Femur (tissue), 1 donor: Measurements from ENCODE around the gene FCER2.
A peak's percentile ranks its signal among the peaks of the same experiment; 100 is the strongest.

ENCODE experiments used
- DNase-seq: peaks from one replicate; pipeline ENCODE4 v3.0.0-alpha.2; 2017

The FCER2 gene

GRCh38 chr19:7699417-7700401 lies 2.2 kb downstream of the FCER2 start:
- no peak for DNase-seq

DNA sequence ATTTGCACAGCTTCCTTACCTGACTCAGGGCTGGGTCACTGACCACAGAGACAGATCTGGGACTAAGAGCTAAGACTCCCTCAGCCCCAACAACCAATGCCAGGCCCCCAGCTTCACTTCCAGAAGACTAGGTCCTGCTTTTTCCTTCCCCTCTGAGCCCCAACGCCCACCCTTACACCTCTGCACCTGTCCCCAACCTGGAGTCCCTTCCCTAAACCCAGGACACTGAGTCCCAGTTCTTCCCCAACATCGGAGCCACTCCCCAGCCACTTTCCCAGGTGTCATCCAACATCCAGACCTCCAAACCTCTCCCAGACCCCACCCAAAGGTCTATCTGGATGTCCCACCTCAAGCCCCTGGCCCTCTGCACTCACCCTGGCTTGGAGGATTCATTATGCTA lies 2.9 kb downstream of the FCER2 start:
- no peak for DNase-seq

DNA sequence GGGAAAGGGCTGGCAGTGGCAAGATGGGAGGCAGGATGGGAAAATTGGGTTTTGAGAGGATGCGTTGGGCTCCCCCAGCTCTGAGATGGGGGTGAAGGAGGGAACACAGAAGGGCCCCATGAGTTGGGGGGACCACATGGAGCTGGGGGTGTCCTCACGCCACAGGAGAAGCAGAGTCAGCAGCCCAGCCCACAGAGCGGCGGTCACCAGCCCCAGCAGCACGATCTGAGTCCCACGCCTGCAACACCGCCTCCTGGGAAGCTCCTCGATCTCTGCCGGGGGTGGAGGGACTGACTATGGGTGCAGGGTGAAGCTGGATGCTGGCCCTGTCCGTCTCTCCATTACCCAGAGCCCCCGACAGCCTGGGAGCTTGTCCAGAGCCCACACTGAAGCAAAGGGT lies 3.3 kb downstream of the FCER2 start:
- DNase-seq: no peak

DNA sequence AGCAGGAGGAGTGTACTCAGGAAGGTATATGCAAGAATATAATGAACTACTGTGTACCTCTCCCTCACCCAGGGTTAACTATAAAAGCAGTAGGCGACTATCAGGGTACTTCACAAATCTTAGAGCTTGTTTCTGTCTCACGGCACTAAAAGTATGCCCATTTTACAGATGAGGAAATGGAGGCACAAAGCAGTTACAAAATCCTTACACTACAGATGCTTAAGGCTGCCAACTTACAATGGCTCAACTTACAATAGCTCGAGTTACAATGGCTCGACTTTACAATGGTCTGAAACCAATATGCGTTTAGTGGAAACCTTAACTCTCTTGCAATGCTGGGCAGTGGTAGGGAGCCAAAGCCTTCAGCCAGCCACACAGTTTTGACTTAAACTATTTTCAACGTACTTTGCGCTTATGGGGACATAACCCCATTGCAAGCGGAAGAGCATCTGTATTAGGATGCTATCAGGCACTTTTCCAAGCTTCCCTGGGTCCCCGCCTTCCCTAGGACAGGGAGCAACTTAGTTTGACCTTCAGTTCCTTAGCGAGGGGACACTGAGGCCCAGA lies 4.1 kb downstream of the FCER2 start:
- no peak for DNase-seq

- no peak for DNase-seq
Measured at GRCh38 chr19:7694499-7694898, 7.4 kb downstream of the FCER2 start.

DNA sequence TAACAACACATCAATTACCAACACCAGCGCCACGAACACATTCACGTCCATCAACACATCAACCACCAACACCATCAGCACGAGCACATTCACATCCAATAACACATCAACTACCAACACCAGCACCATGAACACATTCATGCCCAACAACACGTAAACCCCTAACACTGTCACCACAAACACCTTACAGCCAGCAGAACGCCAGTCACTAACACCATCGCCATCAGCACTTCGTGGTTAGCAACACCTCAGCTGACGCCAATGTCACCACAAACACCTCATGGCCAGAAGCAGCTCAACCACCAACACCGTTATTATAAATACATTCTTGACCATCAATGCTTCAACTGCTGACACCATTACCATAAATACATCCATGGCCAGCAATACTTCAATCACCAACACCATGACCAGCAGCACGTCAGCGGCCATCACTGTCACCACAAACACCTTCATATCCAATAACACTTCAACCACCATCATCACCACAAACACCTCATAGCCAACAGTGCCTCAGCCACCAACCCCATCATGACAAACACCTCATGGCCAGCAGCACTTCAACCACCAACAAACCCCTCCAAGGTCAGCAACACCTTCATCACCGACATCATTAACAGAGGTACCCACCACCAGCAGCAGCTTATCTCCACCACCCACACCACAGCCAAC lies 9.4 kb downstream of the FCER2 start:
- no peak for DNase-seq

DNA sequence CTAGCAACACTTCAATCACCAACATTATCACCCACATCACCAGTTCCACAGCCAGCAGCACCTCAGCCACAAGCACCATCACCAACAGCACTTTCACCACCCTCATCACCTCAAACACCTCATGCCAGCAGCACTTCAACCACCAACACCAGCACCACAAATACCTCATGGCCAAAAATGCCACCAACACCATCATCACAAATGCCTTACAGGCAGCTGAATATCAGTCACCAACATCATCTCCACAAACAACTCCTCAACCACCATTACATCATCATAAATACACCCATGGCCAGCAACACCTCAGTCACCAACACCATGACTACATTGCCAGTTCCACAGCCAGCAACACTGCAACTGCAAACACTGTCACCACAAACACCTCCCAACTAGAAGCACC lies 10.4 kb downstream of the FCER2 start:
- no peak for DNase-seq

- DNase-seq: no peak
Measured at GRCh38 chr19:7690779-7691258, 11.1 kb downstream of the FCER2 start.

- no peak for DNase-seq
Measured at GRCh38 chr19:7689165-7689564, 12.8 kb downstream of the FCER2 start.

- DNase-seq: no peak
Measured at GRCh38 chr19:7687177-7687576, 14.8 kb downstream of the FCER2 start.

DNA sequence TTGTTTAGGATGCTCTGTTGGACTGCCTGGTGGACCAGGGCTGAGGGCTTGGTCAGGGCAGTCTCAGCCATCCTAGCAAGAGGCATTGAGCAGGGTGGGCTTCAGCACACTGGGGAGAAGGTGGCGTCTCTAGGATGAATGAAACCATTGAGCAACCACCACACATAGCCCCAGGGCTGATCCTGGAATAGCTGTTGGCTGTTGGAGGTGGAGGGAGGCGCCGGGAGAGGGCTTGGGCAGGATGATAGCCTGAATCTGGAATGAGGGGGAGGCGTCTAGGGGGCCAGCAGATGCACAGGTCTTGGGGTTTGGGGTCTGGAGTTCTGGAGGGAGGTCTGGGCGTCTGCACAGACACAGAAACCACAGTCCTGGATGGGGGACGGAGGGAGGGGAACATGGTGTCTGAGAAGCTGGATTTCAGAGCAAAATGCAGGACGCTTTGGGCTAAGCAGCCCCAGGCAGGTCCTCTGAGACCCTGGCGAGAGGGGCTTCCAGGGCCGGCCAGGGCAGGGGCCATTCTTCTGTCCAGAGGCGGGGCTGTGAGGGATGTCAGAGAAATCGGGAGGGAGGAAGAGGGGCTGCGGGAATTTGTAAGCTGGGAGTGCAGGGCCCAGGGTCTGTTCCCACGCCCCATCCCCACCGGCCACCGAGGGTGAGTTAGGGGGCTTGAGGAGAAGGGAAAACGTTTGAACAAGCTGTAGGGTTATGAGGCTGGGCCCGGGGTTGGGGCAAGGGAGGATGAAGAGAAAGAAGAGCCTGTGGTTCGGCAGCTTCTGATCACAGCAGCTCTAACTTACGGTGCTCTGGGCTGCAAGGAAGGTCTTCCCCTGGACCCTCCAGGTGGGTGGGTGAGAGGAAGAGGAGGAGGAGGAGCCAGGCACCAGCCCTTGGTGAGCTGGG lies 16.1 kb downstream of the FCER2 start:
- no peak for DNase-seq

DNA sequence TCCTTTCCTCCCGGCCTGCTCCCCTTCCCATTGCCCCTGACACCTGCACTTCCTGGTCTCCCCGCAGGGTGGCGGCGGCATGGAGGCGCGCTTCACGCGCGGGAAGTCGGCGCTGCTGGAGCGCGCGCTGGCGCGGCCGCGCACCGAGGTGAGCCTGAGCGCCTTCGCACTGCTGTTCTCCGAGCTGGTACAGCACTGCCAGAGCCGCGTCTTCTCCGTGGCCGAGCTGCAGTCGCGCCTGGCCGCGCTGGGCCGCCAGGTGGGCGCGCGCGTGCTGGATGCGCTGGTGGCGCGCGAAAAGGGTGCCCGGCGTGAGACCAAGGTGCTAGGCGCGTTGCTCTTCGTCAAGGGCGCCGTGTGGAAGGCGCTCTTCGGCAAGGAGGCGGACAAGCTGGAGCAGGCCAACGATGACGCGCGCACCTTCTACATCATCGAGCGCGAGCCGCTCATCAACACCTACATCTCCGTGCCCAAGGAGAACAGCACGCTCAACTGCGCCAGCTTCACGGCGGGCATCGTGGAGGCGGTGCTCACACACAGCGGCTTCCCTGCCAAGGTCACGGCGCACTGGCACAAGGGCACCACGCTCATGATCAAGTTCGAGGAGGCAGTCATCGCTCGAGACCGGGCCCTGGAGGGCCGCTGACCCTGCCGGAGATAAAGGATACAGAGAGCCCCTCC lies 19.6 kb downstream of the FCER2 start:
- DNase-seq: no peak

DNA sequence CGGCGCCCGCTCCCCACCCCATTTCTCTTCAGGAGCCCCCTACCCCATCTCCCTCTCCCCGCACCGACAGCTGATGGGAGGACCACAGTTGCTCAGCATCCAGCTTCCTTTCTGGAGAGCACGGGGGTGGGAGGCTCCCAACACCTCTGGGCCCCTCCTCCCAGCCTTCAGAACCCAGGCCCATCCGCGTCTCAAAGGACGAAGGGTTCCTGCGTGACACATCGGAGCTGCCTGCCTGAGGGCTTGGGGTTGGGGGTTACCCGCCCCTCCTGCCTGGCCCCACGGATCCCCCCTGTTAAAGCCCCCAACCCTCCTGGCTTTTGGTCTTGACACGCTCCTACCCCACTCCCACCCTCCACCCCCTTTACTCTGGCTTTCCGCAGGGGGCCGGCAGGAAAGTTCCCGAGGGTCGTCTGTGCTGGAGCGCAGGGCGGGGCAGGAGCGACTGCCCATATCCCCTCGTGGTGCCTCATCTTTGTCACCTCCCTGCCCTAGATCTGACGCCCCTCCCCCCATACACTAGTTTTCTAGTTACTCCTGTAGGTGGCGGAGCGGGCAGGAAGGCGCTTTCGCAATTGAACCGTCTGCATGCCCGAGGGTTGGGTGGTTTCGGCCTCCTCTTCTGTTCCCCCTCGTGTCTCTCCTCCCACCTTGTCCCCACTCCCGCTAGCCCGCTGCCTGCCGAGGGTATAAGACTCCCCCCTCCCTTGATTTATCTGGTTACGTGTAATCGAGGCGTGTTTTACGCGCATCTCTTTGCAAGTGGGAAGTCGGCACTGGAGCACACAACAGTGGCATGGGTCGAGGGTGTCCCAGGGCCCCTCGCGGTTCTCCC lies 20.4 kb downstream of the FCER2 start:
- DNase-seq: peak; percentile 84

GRCh38 chr19:7680606-7681339 lies 21.2 kb downstream of the FCER2 start, which contains the start of gene TRAPPC5:
TSS of gene TRAPPC5 (plus strand) at chr19:7680833. CDS start at chr19:7682254, 1,421 bp downstream.
- DNase-seq: peak; percentile 92

- DNase-seq: no peak
Measured at GRCh38 chr19:7679771-7680605, 21.9 kb downstream of the FCER2 start.

- no peak for DNase-seq
Measured at GRCh38 chr19:7678971-7679751, 22.8 kb downstream of the FCER2 start.

DNA sequence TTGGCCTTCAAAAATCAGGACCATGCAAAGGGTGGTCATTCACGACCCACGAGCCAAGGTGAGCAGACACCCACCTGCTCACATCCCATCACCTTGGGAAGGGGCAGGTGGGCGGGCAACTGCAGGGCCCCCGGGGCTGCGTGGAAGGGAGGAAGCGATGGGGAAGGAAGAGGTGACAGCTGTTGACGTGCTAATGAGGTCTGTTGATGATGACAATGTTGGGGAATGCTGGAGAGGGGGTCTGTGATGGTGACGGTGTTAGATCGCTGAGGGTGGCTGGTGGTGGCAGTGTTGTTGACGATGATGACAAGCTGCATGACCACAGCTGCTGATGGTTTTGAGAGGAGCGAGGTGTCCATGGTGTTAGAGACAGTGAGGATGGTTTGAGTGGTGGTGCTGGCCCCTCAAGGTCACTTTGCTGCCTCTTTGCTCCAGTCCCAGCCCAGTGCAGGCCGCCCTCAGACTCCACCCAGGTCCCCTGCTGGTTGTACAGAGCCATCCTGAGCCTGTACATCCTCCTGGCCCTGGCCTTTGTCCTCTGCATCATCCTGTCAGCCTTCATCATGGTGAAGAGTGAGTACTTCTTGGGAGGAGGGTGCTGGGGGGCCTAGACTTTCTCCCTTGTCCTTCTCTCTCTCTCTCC lies 24.1 kb downstream of the FCER2 start:
- no peak for DNase-seq

DNA sequence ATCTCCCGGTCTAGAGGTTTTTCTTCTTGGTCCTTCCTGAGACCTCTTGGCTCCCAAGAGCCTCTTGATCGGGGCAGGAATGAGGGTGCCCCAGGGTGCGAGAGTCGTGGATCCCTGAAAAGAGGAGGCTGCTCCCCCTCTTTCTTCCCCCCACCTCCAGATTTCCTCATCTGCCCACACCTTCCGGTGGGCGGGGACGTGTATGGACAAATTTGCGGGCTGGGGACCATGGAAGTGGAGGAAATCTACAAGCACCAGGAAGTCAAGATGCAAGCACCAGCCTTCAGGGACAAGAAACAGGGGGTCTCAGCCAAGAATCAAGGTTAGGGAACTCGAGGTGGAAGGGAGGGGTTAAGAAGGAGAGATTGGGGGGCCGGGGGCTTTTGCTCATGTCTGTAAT lies 25.1 kb downstream of the FCER2 start, which contains the start of gene MCEMP1:
TSS of gene MCEMP1 (plus strand) at position 237 of the 400 bp plus-strand sequence. CDS start at position 268, 31 bp downstream.
- no peak for DNase-seq
